HG03095 (cell line): ENCODE data around the gene AIFM3.

Experiments
- ATAC-seq: cut with Tn5 transposase; IDR thresholded peaks from one replicate; pipeline ENCODE4 v1.9.1; 2021; ENCODE audit warnings: moderate library complexity; ENCODE audit not compliant: unreplicated experiment

AIFM3 gene

GRCh38 chr22:21022955-21023614, 56.0 kb downstream of the AIFM3 start:
- ATAC-seq: no peak

DNA sequence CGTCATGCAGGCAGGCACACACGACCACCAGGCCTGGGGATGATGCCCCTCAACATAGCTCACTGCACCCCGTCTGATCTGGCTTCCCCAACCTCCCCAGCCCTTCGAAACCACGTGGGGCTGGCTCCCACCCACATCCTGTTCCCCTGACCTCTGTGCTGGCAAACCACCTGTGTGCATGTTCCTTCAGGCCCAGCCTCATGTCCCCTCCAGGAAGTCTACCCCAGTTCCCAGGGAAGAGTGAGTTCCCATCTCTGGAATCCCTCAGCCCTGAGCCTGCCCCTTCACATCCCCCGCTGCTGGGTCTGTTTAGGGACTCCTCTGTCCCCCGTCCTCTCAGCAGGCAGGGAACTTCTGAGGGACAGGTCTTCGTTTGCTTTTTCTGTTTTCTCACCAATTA, 58.2 kb downstream of the AIFM3 start:
- ATAC-seq: no peak

DNA sequence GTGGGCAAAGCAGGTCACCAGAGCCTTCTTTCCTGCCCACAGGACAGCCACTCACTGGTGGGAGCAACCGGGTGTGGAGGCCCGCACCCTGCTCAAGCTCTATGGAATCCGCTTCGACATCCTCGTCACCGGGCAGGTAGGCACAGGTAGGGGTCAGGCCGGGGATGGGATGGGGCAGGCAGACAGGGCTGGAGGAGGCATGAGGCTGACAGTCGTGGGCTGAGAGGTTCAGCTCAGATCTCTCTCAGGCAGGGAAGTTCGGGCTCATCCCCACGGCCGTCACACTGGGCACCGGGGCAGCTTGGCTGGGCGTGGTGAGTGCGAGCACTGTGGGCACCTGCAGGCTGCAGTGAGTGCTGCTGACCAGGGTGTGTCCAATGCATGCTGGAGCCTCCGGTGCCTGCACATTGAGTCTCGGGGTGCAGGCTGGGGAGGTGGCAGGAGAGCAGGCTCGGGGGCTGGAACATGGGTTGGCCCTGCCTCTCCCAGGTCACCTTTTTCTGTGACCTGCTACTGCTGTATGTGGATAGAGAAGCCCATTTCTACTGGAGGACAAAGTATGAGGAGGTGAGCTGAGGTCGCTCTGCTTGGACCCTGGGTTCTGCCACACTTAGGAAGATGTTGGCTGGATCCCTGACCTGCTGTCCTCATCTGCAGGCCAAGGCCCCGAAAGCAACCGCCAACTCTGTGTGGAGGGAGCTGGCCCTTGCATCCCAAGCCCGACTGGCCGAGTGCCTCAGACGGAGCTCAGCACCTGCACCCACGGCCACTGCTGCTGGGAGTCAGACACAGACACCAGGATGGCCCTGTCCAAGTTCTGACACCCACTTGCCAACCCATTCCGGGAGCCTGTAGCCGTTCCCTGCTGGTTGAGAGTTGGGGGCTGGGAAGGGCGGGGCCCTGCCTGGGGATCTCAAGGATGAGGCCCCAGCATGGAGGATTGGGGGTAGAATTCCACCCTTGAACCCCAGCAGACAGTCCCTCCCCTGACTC, 59.0 kb downstream of the AIFM3 start:
- ATAC-seq: no peak

DNA sequence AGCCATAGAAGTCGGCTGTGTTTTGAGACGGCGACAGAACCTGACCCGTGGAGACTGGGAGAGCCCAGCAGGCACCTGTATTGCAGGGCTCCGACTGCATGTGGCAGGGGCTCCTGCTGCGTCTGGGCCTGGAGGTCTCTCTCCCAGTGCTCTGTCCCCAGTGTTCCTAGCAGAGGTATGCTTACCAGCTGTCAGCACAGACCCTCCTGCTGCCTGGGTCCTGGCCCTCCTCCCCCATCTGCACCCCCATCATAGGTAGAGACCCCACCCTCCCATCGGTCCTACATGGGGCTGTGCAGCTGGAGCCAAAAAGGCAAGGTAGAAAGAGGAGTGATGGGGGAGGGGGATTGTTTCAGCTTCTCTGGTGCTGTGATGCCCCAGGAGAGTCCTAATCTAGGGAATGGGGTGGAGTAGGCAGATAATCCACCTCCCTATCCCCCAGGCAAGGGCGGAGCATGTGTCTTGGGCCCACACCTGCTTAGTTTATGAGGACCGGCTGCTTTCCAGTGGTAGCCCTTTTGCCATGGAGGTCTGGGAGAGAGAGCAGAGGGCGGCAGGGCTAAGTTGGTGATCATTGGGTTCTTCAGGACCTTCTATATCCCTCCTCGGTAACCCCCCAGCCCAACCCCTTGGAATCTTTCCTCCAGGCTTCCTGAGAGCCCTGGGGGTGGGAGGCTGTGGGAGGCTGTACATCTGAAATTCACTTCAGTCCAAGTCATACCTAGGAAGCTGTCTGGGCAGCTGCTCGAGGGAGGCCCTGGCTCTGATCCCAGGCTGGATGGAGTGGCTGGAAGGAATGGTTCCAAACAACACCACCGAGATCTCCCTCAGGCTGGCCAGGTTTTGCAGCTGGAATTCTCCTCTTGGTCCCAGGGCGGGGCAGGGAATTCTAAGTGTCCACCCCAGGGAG, 60.0 kb downstream of the AIFM3 start:
- no peak for ATAC-seq

DNA sequence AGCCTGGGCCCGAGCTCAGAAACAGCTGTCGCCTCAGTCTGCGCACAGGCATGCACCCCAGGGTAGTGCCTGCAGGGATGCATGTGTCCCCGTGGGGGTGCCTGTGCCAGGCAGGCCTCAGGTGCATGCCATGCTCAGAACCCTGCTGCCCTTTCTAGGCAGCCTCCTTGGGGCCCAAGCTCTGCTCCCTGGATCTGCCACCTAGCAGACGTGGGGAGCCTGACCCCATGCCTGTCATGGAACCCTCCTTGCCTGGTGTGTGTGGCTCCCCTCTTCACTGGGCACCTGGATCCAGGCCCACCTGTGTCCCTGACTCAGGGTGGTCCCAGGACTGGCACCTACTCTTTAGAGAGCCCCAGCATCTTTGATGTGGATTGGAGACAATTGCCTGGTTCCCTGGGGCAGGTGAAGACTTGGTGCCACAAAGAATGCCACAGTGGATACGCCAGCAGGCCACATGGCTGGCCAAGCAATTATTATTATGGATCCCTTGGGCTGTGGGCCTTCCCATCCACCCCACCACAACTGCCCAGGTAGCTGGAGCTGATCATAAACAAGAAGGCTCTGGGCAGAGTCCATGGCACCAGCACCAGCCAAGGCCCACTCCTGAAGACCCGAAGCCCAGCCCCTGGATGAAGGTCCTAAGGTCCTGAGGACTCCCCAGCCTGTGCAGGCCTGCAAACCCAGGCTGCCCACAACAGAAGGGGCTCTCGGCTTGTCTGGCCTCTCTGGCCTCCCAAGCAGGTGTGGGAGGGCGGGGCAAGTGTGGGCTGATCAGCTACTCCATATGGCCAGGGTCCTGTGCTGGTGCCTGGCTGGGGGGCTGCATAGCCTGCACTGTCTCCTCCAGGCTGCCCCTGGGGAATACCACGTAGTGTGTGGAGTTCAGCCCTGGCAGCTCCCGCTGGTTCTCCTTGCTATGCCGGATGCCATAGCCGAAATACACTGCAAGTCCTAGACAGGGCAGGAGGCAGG, 61.5 kb downstream of the AIFM3 start:
- no peak for ATAC-seq

DNA sequence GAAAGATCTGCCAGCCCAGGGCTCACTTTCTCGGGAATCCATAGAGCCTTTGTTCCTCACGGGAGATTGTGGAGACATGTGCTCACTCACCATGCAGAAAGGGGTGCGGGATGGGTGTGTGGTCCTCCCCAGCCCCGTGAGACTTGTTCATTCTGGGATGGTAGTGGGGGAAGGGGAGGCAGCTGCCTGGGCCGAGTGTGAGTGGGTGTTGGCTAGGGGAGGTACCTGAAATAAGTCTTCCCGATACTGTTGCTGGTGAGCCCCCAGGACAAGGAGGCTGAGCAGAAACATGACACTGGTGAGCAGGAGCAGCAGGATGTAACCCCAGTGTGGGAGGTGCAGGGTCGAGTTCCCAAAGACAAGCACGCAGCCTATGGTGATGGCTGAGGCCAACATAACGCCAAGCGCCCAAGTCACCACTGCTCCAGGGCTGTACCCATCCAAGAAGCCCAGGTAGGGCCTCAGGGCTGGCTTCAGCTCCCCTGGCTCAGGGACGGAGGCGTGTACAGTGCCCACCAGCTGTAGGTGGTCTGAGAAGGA, 62.5 kb downstream of the AIFM3 start:
- no peak for ATAC-seq

GRCh38 chr22:21030032-21030431, 63.0 kb downstream of the AIFM3 start:
- ATAC-seq: no peak
